ENCODE measurements around the gene SLC43A3. TPM values are rescaled to one million over a fixed set of nuclear protein-coding genes. Genes with fewer than 3 reads are reported as not detected.

The SLC43A3 gene
- total RNA-seq, 1 donor from 2014 or later: 66.0 TPM

- no peak for DNase-seq (ENCODE audit: low read depth)
- no peak overlapping the region for H3K4me3 ChIP-seq (ENCODE audit: low read depth, low read length)
- TF ChIP-seq CTCF (conservative IDR thresholded peaks at IDR 0.05; ENCODE audit: low read depth, low read length): no peak
Observed at GRCh38 chr11:57375490-57375889, 51.4 kb downstream of the SLC43A3 start.

DNA sequence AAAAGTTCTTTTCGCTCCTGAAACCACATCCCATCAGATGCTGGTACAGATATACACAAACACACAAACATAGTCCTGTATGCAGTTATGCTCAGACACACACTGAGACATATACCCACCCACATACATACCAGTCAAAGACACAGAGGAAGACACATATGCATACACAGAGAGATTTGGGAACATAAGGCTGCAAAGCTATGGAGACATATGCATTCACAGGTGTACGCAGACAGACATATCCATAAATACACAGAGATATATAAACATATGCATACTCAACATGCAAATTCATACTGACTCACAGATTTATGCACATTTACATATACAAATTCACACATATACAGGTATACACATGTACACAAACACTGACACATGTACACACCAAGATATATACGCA, 52.0 kb downstream of the SLC43A3 start:
- DNase-seq (ENCODE audit: low read depth): no peak
- no peak overlapping the region for H3K4me3 ChIP-seq (ENCODE audit: low read depth, low read length)
- no peak for TF ChIP-seq CTCF (conservative IDR thresholded peaks at IDR 0.05; ENCODE audit: low read depth, low read length)

- no peak for TF ChIP-seq CTCF (conservative IDR thresholded peaks at IDR 0.05; ENCODE audit: low read depth, low read length)
- no peak for DNase-seq (ENCODE audit: low read depth)
- no peak overlapping the region for H3K4me3 ChIP-seq (ENCODE audit: low read depth, low read length)
Observed at GRCh38 chr11:57373146-57373545, 53.8 kb downstream of the SLC43A3 start.

- no peak for DNase-seq (ENCODE audit: low read depth)
- H3K4me3 ChIP-seq (ENCODE audit: low read depth, low read length): no peak overlapping the region
- TF ChIP-seq CTCF (conservative IDR thresholded peaks at IDR 0.05; ENCODE audit: low read depth, low read length): no peak
Observed at GRCh38 chr11:57370941-57371340, 56.0 kb downstream of the SLC43A3 start.

GRCh38 chr11:57370251-57370650, 56.7 kb downstream of the SLC43A3 start:
- no peak for TF ChIP-seq CTCF (conservative IDR thresholded peaks at IDR 0.05; ENCODE audit: low read depth, low read length)
- DNase-seq (ENCODE audit: low read depth): no peak
- no peak overlapping the region for H3K4me3 ChIP-seq (ENCODE audit: low read depth, low read length)

DNA sequence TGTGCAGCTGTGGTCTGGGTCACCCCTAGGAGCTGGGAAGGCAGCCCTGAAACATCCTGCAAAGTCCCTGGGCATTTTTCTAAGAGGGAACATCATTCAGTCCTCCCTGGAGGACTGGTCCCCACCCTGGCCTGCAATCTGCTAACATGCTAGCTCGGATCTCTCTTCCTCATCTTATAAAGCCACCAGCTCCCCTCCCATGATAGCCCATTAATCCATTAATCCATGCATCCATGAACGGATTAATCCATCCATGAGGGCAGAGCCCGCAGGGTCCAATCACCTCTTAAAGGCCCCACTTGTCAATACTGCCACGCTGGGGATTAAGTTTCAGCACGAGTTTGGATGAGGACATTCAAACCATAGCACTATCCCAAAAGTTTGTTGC, 58.1 kb downstream of the SLC43A3 start:
- TF ChIP-seq CTCF (conservative IDR thresholded peaks at IDR 0.05; ENCODE audit: low read depth, low read length): no peak
- DNase-seq (ENCODE audit: low read depth): no peak
- no peak overlapping the region for H3K4me3 ChIP-seq (ENCODE audit: low read depth, low read length)

GRCh38 chr11:57368106-57368844, 58.6 kb downstream of the SLC43A3 start:
- DNase-seq (ENCODE audit: low read depth): no peak
- no peak for TF ChIP-seq CTCF (conservative IDR thresholded peaks at IDR 0.05; ENCODE audit: low read depth, low read length)
- H3K4me3 ChIP-seq (ENCODE audit: low read depth, low read length): no peak overlapping the region

Measured in epithelial cell of proximal tubule (primary cell).